Stimulated activated naive CD4-positive, alpha-beta T cell (primary cell): ENCODE data around the gene TSPYL4.

Experiments used
- DNase-seq, 6 experiments: peaks; one replicate each; lab custom pipeline; 2025; lab: John Stamatoyannopoulos, UW

TSPYL4 gene

DNA sequence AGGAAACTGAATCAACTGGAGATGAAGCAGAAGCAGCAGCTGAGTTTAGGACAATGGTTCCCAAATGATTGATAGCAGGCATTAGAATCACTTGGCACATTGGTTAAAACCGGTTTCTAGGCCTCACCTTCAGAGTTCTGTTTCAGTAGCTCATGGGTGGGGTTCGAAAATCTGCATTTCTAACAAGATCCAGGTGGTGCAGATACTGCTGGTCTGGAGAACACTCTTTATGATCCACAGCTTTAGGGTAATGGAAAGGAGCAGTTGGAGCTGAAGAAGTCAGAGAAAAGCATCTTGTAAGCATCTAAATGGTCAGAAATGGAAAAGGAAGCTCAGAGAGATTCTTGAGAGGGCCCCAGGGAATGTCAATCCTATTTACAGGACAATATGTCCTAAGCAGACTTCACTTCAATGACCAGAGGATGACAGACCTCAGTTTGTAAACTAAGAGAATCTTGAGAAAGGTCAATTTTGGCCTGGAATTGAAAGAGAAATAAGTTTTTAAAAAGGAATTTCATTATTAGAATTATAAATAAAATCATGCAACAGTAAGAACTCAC lies 17.4 kb upstream of the TSPYL4 start:
- DNase-seq = no peak

DNA sequence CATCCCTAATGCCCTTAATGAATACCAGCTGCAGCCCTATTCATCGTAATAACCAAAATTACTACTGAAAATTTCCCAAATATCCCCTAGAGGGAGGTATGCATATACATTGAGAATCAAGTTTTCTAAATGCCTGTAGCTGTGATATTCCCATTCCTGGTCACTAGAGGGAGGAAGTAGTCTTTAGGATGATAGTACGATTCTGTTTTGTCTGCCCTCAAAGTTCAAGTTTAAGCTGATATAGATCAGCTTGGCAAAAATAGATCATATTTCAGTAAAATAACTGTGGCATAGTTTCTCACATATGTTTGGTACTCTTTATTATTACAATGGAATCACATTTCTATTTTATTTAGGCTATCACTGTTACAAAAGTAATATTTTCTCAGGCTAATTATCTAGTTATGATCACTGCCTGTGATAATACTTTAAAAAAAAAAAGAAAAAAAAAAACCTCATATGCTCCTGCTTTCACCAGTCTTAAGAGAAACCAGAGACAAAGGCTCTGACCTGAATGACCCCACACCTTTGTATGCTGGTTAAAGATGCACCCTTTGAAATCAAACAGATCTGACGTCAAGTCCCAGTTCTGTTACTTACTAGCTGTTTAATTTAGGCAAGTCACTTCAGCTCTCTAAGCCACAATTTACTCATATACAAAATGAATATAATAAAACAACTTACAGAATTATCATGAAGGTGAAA lies 14.9 kb upstream of the TSPYL4 start:
- peak in 2 of 6 experiments; percentile 27 to 38 for DNase-seq

DNA sequence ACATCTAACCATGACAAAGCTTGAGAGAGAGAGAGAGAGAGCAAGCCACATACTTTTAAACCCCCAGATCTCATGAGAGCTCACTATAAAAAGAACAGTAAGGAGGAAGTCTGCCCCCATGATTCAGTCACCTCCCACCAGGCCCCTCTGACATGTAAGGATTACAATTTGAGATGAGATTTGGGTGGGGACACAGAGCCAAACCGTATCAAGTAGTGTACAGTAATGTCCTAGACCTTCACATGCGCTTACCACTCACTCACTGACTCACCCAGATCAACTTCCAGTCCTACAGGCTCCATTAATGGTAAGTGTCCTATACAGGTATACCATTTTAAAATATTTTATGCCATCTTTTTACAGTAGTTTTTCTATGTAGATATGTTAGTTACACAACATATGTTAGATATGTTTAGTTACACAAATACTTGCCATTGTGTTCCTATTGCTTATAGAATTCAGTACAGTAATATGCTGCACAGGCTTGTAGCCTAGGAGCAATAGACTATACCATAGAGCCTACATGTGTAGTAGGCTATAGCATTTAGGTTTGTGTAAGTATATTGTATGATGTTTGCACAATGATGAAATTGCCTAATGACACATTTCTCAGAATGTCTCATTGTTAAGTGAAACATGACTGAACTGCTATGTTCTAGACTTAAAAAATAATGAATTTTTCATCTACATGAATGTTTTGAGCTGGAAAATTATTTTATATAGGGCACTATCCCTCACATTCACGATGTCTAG lies 14.1 kb upstream of the TSPYL4 start:
- DNase-seq = no peak

DNA sequence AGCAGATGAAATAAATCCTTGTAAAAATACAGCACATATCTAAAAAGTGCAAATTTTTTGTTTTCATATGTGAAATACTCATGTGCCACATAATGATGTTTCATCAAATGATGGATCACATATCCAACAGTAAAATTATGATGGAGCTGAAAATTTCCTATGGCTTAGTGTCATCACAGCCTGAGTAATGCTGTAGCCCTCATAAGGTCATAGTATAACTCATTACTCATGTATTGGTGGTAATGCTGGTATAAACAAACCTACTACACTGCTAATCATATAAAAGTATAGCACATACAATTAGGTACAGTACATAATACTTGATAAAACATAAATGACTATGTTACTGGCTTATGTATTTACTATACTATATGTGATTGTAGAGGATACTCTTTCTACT lies 12.9 kb upstream of the TSPYL4 start:
- DNase-seq = no peak

DNA sequence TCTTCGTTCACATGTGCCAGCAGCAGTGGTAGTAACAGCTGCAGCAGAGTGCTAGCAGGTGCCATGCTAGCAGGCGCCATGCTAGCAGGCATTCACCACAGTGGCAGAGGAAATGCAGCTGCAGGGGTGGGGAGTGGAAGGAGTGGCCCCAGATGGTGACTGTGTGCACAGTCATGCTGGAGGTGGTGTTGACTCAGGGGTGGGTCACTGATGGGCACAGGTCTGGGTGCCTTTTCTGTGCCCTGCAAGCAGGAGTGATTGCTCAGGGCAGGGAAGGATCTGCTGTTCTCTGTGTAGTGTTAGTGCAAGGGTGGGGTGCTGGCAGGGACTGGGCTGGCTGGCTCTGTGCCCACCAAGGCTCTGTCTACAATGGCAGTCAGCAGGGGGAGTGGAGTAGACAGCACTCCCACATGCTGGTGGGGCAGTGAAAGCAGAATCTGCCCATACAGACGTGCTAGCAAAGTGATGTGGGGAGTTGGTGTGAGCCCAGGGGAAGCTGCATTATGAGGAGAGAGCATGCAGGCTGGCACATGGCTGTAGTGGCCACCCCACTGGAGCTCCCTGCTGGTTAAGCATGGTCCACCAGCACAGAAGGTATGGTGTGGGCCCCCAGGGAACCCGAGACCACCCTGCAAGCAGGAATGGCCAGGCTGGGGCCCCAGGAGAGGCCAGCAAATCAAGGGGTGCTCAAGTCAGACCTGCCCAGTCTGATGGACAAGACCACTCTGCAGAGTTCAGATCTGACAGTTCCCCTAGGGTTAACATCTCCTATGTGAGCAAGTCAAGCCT lies 11.4 kb upstream of the TSPYL4 start:
- DNase-seq = no peak

DNA sequence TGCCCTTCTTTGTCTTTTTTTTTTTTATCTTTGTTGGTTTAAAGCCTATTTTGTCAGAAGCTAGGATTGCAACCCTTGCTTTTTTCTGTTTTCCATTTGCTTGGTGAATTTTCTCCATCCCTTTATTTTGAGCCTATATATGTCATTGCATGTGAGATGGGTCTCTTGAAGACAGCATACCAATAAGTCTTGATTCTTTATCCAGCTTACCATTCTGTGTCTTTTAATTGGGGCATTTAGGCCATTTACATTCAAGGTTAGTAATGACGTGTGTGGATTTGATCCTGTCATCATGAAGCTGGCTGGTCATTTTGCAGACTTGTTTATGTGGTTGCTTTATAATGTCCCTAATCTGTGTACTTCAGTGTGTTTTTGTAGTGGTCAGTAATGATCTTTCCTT lies 9.5 kb upstream of the TSPYL4 start:
- DNase-seq = no peak

DNA sequence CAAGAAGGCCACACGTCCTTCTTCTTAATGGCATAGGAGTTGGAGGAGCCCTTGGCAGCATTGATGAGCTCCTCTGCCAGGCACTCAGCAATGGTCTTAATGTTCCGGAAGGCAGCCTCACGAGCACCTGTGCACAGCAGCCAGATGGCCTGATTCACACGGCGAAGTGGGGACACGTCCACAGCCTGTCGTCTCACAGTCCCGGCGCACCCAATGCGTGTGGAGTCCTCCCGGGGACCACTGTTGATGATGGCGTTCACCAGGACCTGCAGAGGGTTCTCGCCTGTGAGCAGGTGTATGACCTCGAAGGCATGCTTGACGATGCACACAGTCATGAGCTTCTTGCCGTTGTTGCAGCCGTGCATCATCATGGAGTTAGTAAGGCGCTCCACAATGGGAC lies 4.6 kb upstream of the TSPYL4 start:
- DNase-seq = no peak

DNA sequence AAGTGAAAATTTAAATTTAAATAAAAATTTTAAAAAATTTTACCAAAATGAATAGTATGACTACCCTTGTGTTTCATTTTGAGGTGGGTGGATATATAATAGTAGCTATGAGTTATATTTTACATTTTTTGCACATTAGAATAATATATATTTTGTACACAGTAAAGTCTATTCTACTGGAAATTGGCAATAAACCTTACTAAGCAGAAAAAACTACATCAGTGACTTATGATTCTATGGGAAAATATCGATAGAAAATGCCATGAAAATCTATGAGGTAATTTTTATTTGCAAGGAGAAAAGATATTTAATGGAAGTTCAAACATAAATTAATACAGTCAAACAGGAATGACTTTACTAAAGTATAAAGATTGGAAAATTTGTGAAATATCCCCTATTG lies 2.8 kb upstream of the TSPYL4 start:
- no peak for DNase-seq

DNA sequence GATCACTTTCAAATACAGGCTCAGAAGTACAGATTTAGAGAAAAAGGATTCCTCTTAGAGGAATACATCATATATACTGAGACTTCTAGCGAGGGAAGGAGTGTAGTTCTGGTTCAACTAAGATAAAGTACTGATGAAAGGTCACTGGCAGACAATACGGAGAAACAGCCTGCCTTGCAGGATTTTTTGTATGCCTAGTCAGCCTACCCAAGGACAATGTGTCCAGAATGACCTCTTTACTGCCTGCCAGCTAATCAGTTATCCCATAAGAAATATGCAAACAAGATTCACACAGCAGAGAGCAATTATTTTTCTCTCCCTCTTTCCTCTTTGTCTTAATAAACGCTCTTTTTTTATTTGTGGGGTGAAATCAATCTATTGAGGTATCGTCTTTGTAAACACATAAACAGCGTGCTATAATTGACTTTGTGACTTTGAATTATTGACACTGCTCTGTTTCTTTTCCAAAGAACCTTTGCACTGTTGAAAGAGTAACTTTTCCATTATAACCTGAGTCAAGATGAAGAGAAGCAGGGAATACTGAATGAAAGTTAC lies 1.4 kb upstream of the TSPYL4 start:
- no peak for DNase-seq

DNA sequence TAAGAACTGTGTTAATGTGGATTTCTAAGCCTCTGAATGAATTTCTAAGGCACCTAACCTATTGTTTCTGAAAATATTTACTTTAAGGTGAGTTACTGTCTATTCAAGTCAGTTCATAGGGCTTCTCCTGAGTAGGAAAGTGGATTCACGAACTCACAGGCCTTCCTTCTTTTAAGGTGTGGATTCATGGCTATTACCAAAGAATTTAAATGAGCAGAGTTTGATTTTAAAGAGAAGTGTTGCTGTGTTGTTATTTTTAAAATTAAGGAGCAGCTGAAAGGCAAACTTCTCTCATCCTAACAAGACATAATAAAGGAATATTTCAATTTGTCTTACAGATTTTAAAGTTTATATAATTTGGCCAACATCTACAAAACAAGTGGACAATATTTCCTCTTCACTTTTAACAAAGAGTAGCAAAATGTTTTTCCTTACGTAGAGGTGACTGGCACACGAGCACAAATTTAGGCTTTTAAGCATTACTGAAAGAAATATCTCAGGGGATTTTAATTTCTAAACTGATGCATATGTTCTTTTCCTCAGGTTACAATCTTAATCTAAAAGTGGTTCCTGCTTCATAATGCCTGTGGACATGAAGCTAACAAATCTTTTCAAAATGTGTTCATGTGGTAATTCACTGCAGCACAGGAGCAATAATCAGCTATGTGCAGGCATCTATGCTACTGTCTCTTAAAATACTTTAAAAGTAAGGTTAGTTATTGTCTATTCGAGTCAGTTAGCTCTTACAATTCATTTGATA lies 602 bp upstream of the TSPYL4 start:
- DNase-seq = peak in 1 of 6 experiments; percentile 41

DNA sequence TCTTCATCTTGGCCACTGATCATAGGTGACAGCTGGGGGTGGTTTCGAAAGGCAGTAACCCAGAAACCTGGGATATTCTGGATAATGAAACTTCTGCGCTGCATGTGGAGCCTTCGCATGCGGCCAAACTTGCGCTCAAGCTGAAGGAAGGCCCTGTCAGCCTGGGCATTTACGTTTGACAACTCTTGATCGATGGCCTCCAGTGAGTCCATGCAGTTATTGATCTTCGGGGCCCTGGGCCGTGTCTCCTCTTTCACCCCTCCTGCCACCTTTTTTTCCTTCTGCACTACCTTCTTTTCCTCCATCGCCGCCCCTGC lies 729 bp downstream of the TSPYL4 start:
- DNase-seq = no peak

DNA sequence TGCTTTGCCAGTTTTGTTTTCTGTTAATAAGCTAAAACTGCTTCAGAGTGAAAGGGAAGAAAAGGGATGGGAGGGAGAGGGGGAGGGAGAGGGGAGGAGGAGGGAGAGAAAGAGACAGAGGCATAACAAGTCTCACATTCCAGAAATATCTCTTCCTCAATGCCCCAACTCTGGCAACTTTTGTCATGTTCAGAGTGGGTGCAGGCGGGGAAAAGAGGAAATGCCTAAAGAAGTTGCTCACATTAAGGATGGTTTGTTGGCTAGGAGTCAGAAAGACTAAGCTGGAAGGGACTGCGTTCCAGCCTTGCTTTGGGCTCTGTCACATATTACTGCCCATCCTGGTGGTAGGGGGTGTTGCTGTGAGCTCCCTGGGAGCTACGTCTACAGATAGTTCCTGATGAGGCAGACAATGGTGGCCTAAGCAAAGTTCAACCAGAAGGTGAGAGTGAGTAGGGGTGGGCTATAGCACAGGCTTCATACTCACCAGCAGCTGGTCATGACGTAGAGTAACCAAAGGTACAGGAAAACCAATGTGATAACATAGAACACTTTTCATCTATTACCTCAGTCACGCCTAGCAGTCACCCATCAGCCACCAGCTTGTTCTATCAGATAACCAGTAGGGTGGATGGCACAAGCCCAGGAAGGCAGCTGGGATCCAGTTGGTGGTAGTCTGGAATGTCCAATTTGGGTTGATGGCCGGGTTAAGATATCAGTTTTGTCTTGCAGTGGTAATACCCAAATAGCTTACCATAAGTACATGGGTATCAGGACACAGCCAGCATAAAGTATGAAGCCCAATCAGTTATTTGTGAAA lies 2.1 kb downstream of the TSPYL4 start:
- no peak for DNase-seq

DNA sequence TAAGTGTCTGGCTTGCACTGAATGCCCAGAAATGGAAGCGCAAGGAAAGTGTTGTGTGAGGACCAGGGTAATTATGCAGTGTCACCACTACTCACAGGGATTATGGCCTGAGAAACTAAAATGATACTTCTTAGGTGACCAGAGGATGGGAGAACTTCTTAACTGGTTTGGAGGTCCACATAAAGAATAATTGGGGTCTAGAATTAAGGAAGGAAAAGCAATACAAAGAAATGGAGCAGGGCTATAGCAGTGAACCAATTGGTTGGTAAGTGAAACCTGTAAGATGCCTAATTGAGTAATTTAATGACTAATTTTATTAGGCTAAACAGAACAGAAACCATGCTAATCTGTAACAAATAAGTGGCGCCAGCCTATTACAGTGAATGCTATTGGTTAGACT lies 5.3 kb downstream of the TSPYL4 start:
- DNase-seq = no peak

DNA sequence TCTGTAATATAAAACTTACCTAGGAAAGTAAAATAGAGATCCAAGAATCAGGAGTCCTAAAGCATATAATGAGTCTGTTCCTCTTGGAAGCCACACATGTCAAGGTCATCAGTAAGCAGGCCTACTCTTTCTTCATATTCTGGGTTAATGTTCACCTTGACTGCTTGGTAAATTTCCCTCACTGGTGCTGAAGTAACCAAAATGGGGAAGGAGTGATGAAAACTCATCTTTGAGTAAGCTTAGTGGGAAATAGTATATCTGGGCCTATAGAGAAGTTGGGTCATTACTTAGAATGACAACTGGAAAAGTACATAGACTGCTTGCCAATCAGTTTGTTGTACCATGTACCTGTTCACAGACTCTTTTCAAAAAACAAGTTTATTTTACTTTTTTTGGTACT lies 6.6 kb downstream of the TSPYL4 start:
- no peak for DNase-seq

DNA sequence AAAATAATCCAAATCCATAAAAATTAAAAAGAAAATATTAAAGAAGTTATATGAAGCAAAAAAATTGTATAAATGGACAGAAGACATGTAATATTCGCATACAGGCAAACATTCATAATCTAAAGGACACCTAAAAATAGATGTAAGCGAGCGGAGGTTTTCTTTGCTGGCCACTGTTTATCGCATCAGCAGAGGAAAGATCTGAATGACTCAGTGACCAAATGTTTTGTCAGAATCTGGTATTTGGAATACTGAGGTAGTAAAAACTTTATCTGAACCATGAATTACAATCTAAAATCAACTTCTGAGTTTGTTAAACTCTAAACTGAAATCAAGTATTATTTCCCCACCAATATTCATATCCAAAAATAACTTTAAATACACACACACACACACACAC lies 7.8 kb downstream of the TSPYL4 start:
- DNase-seq = no peak

DNA sequence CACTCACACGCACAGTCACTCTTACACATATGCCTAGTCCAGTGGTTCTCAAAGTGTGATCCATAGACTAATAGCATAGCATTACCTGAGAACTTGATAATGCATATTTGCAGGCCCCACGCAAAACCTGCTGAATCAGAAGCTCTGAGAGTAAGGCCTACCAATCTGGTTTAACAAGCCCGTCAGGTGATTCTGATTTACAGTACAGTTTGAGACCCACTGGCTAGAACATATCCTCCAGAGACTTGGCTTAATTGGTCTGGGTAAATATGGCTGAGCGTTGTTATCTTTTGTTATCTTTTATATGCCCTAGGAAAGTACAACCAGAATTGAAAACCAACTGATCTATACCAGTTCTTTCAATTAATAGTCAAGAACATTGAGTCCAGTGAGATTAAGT lies 9.6 kb downstream of the TSPYL4 start:
- DNase-seq = no peak

DNA sequence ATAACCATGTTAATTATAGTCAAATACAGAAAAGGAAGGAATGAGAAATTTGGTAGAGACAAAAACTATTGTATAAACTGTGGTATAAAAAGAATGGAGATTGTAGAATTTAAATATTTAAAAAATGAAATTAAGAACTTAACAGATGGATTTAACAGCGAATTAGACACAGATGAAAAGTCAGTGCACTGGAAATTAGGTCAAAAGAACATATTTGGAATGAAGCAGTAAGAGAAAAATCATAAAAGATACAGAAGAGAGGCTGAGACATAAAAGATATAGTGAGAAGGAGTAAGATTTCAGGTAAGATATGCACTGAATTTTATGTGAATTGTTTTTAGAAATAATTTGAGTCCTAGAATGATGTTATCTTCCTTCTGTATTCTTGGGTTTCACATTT lies 14.0 kb downstream of the TSPYL4 start:
- DNase-seq = no peak

DNA sequence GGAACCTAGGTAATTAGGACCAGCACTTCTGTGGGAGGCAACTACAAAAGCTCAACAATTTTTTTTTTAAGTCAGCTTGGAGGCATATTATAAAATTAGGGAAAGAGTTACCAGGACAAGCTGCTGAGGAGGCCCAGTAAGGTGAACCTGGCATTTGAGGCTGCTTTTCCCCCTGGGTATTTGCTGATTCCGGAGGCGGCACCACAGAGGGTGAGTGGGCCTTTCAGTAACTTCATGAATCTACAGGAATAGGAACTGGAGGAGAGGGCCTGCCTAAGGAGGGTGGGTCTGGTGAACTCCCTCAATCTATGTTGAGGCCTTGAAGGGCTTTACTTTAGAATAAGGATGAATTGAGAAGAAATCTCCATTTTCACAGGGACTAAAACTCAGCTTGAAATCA lies 14.6 kb downstream of the TSPYL4 start:
- no peak for DNase-seq

DNA sequence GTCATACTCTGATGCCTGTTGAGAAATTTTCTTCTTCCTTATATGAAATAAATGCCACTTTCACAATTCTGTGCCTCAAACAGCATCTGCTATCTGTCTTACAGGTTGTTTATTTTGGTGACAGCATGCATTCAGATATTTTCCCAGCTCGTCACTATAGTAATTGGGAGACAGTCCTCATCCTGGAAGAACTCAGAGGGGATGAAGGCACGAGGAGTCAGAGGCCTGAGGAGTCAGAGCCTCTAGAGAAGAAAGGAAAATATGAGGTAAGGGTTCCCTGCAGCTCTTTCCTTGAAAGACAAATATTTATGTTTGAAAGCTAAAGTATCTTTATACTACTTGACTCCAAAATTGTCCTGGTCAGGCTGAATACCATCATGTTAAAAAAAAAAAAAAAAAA lies 15.8 kb downstream of the TSPYL4 start:
- no peak for DNase-seq

DNA sequence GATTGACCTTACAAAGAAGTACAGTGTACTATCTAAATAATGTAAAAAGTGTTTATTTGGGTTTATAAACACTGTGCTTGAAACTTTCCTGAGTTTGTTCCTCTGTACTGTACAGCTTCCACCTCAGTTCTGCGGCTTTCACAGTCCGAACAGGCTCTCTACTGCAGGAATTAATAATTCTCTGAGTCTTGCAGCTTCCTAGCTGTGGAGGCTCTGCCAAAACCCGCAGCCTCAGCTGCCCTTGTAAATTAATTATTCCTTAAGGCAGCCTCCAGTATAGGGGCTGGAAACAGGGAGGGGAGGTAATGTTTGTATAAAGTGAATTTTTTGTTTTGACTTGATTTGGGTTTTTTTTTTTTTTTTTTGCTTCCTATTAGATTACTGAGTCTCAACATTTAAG lies 19.2 kb downstream of the TSPYL4 start:
- no peak for DNase-seq
